DMS114 treated with DMSO at 0.1 percent for 48 hours (cell line): Measurements from ENCODE around the gene DCAF16.

Experiments used
- DNase-seq: peaks from one replicate; lab custom pipeline; 2025; ENCODE audit not compliant: unreplicated experiment; lab: John Stamatoyannopoulos, UW

The DCAF16 gene

GRCh38 chr4:17785858-17786257, 24.7 kb downstream of the DCAF16 start:
- no peak for DNase-seq

GRCh38 chr4:17781300-17782287, 29.0 kb downstream of the DCAF16 start, which contains the start of gene FAM184B:
Gene FAM184B, minus strand, starts transcription at chr4:17781621. Its CDS starts 322 bp downstream, at chr4:17781299.
- no peak for DNase-seq

GRCh38 chr4:17780501-17781299, 29.9 kb downstream of the DCAF16 start:
- no peak for DNase-seq

- no peak for DNase-seq
Measured at GRCh38 chr4:17778431-17778830, 32.1 kb downstream of the DCAF16 start.

- DNase-seq = no peak
Measured at GRCh38 chr4:17773135-17773698, 37.3 kb downstream of the DCAF16 start.

- no peak for DNase-seq
Measured at GRCh38 chr4:17771284-17771908, 39.2 kb downstream of the DCAF16 start.

- DNase-seq = no peak
Measured at GRCh38 chr4:17770845-17771244, 39.7 kb downstream of the DCAF16 start.

GRCh38 chr4:17769406-17770174, 41.0 kb downstream of the DCAF16 start:
- DNase-seq = no peak

- no peak for DNase-seq
Measured at GRCh38 chr4:17766826-17767458, 43.6 kb downstream of the DCAF16 start.

GRCh38 chr4:17765514-17766286, 44.9 kb downstream of the DCAF16 start:
- no peak for DNase-seq

GRCh38 chr4:17763931-17764330, 46.6 kb downstream of the DCAF16 start:
- DNase-seq = no peak

- DNase-seq = no peak
Measured at GRCh38 chr4:17763416-17763815, 47.1 kb downstream of the DCAF16 start.

- DNase-seq = no peak
Measured at GRCh38 chr4:17762726-17763125, 47.8 kb downstream of the DCAF16 start.

GRCh38 chr4:17761062-17761461, 49.5 kb downstream of the DCAF16 start:
- DNase-seq = no peak

- DNase-seq = no peak
Measured at GRCh38 chr4:17760626-17761025, 49.9 kb downstream of the DCAF16 start.

- DNase-seq = no peak
Measured at GRCh38 chr4:17758485-17758884, 52.1 kb downstream of the DCAF16 start.

GRCh38 chr4:17757621-17758020, 52.9 kb downstream of the DCAF16 start:
- no peak for DNase-seq

- no peak for DNase-seq
Measured at GRCh38 chr4:17753646-17754045, 56.9 kb downstream of the DCAF16 start.
